ENCODE data around the gene SSH2. TPM values are rescaled to one million over a fixed set of nuclear protein-coding genes. Genes with fewer than 3 reads are reported as not detected.
"Not testable (repeated sequence)": the region's sequence is repeated elsewhere in the genome, so short reads cannot be mapped to it uniquely, and the experiment has no call there.

The SSH2 gene
- total RNA-seq, 1 experiment from 2014 or later: 2.8 TPM

- H3K36me3 ChIP-seq: 0 out of 2 replicates have a peak, but pooled peaks cover 2% of the 10 kb centered on the region
- DNase-seq: no peak
- H3K4me3 ChIP-seq: no peak overlapping the region
- no peaks in the 10 kb centered on the region for H3K9me3 ChIP-seq
- H3K27me3 ChIP-seq: no peaks in the 10 kb centered on the region
Observed at GRCh38 chr17:29864615-29865014, 65.4 kb downstream of the SSH2 start.

GRCh38 chr17:29864123-29864522 lies 65.9 kb downstream of the SSH2 start:
- not testable (repeated sequence) for H3K27me3 ChIP-seq, H3K9me3 ChIP-seq, DNase-seq, H3K4me3 ChIP-seq, H3K36me3 ChIP-seq

DNA sequence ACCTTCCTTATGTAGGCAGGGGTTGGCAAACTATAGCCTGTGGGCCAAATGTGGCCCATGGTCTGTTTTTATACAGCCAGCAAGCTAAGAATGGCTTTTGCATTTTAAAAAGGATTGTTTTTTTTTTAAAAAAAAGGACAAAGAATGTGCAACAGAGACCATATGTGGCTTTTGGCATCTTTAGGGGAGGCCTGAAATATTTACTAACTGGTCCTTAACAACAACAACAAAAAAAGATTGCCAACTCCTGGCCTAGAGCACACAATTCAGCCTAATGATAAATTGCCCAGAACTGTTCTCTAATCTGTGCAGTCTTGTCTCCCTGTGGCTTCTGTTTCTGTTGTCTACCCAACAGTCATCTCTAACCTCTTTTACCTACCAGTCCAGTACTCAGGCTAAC lies 67.1 kb downstream of the SSH2 start:
- DNase-seq: no peak
- H3K36me3 ChIP-seq: 0 out of 2 replicates have a peak, but pooled peaks cover 5% of the 10 kb centered on the region
- no peaks in the 10 kb centered on the region for H3K9me3 ChIP-seq
- no peaks in the 10 kb centered on the region for H3K27me3 ChIP-seq
- no peak overlapping the region for H3K4me3 ChIP-seq

- no peaks in the 10 kb centered on the region for H3K27me3 ChIP-seq
- H3K4me3 ChIP-seq: no peak overlapping the region
- DNase-seq: no peak
- 0 out of 2 replicates have a peak, but pooled peaks cover 5% of the 10 kb centered on the region for H3K36me3 ChIP-seq
- H3K9me3 ChIP-seq: 0 out of 2 replicates have a peak, but pooled peaks cover 2% of the 10 kb centered on the region
Observed at GRCh38 chr17:29862127-29862526, 67.9 kb downstream of the SSH2 start.

- H3K4me3 ChIP-seq, H3K27me3 ChIP-seq, DNase-seq, H3K36me3 ChIP-seq, H3K9me3 ChIP-seq: not testable (repeated sequence)
Observed at GRCh38 chr17:29859445-29859844, 70.6 kb downstream of the SSH2 start.

DNA sequence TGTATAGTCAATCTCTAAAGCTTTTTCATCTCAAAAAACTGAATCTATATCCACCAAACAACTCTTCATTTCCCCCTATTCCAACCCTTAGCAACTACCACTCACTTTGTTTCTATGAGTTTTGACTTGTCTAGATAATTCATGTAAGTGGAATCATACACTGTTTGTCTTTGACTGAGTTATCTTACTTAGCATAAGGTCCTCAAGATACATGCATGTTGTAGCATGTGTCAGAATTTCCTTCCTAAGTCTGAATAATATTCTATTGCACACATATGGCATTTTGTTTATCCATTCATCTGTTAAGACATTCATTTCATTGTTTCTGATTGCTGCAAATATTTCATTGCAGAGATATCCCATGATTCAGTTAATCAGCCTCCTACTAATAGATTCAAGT lies 72.2 kb downstream of the SSH2 start:
- 0 out of 2 replicates have a peak, but pooled peaks cover 2% of the 10 kb centered on the region for H3K9me3 ChIP-seq

DNA sequence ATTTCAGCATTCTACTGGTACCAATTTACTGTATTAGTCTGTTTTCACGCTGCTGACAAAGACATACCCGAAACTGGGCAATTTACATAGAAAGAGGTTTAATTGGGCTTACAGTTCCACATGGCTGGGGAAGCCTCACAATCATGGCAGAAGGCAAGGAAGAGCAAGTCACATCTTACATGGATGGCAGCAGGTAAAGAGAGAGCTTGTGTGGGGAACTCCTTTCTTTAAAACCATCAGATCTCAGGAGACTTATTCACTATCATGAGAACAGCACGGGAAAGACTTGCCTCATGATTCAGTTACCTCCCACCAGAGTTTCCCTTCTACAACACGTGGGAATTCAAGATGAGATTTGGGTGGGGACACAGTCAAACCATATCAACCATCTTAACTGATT lies 72.9 kb downstream of the SSH2 start:
- not testable (repeated sequence) for H3K4me3 ChIP-seq, DNase-seq, H3K9me3 ChIP-seq, H3K27me3 ChIP-seq, H3K36me3 ChIP-seq

More for the DNA sequence above, 72.2 kb downstream of the SSH2 start:
- DNase-seq: no peak
- Histone ChIP-seq H3K27me3 (no peaks in the 10 kb centered on the region), H3K36me3 (0 out of 2 replicates have a peak, but pooled peaks cover 5% of the 10 kb centered on the region), H3K4me3 (no peak overlapping the region)

DNA sequence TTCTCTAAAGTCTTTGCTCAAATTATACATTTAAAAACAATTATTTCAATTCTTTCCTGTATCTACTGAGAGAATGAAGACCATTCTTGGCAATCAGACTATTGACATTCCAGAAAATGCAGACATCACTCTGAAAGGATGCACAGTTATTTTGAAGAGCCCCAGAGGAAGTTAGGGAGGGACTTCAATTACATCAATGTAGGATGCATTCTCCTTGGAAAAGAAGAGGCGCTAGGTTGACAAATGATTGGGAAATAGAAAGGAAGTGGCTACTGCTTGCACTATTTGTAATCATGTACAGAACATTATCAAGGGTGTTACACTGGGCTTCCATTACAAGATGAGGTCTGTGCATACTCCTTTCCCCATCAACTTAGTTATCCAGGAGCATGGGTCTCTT lies 74.3 kb downstream of the SSH2 start:
- no peak for DNase-seq
- Histone ChIP-seq H3K27me3 (no peaks in the 10 kb centered on the region), H3K9me3 (0 out of 2 replicates have a peak, but pooled peaks cover 2% of the 10 kb centered on the region), H3K36me3 (0 out of 2 replicates have a peak, but pooled peaks cover 3% of the 10 kb centered on the region), H3K4me3 (no peak overlapping the region)

DNA sequence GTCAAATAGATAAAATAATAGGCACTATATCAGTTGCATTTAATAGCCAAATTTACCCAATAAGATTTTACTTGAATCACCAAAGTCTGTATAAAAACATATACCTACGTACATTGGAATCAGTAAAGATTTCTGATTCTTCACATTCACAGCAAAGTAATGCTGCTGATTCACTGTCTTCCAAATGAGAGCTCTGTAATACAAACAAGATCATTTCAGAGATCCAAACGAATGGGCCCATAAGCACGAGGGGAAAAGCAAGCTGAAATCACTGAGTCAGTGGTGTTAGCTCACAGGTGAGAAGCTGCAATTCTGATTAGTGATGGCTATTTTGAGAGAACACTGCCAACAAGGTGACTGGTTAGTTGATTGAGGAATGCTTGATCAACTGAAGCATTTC lies 81.3 kb downstream of the SSH2 start:
- Histone ChIP-seq H3K4me3 (no peak overlapping the region), H3K9me3 (no peaks in the 10 kb centered on the region), H3K36me3 (peaks cover 3% of the 10 kb centered on the region; the same call in 1 of the 2 replicates), H3K27me3 (no peaks in the 10 kb centered on the region)
- DNase-seq: no peak

DNA sequence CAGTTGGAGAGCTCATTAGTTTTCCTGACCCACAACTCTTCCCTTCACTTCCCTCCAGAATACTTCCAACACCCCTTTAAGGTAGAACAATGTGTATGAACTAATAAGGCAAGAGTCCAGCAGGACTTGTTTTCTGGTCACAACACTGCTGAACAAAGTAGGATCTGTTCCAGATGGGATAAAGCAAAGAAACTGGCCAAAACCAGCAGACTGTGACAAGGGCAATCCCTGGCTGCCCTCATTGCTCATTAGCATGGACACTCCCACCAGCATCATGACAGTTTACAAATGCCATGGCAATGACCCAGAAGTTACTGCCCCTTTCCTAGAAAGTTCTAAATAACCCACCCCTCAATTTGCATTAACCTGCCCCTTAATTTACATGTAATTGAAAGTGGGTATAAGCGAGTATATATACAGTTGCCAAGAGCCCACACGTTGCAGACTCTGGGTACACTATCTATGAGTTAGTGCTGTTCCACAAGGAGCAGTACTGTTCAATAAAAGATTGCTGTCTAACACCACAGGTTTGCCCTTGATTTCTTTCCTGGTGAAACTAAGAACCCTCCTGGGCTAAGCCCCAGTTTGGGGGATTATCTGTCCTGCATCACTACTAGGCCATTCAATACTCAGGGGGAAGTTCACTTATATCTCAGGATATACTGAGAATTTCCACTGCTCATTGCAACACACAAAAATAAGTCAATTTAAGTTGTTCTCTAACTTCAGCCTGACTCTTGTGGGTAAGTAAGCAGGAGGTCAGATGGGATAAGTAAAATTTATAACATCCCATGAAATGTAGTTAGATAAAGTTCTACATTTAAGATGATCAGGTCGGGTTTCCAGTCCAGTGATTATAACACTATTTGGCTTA lies 82.3 kb downstream of the SSH2 start:
- Histone ChIP-seq H3K4me3 (no peak overlapping the region), H3K27me3 (no peaks in the 10 kb centered on the region), H3K36me3 (peaks cover 3% of the 10 kb centered on the region; the same call in 1 of the 2 replicates), H3K9me3 (no peaks in the 10 kb centered on the region)
- no peak for DNase-seq

DNA sequence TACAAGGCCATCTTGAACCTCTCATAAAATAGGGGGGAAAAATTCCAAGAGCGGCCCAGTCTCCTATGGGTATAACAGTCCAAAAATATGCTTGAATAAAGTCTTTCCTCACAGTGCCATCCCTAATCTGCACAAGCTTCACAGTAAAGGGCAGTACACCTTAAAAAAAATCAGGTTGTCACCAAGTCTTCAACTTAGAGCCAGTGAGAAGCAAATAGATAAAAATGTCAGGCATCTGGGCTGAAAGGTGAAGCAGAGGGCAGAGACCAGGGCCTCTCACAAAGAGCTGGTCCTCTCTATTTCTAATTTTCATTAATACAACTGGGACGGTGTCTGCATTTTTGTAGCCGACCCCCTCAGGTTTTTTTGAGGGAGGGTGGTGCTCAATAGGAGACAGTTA lies 82.9 kb downstream of the SSH2 start:
- Histone ChIP-seq H3K4me3 (no peak overlapping the region), H3K9me3 (no peaks in the 10 kb centered on the region), H3K27me3 (no peaks in the 10 kb centered on the region), H3K36me3 (peaks cover 3% of the 10 kb centered on the region; the same call in 1 of the 2 replicates)
- no peak for DNase-seq

DNA sequence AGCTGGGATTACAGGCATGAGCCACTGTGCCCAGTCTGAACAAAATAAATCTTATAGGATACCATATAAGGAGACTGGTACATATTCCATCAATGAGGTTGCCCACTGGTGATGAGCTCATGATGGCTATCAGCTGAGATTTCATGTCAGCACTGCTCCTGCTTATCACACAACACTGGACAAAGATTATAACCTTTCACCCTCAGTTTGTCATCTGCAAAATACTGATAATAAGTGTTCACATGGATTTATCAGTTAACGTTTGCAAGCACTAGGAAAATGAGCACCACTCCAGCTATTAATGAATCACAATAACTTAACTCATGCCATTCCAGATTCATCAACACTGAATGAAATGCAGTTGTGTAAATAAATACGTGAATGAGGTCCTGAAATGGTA lies 83.7 kb downstream of the SSH2 start:
- Histone ChIP-seq H3K27me3 (no peaks in the 10 kb centered on the region), H3K9me3 (no peaks in the 10 kb centered on the region), H3K4me3 (no peak overlapping the region), H3K36me3 (peaks cover 3% of the 10 kb centered on the region; the same call in 1 of the 2 replicates)
- DNase-seq: no peak

- Histone ChIP-seq H3K27me3 (no peaks in the 10 kb centered on the region), H3K4me3 (no peak overlapping the region), H3K9me3 (no peaks in the 10 kb centered on the region), H3K36me3 (peaks cover 3% of the 10 kb centered on the region; the same call in 1 of the 2 replicates)
- DNase-seq: no peak
Observed at GRCh38 chr17:29844339-29845048, 85.5 kb downstream of the SSH2 start.

DNA sequence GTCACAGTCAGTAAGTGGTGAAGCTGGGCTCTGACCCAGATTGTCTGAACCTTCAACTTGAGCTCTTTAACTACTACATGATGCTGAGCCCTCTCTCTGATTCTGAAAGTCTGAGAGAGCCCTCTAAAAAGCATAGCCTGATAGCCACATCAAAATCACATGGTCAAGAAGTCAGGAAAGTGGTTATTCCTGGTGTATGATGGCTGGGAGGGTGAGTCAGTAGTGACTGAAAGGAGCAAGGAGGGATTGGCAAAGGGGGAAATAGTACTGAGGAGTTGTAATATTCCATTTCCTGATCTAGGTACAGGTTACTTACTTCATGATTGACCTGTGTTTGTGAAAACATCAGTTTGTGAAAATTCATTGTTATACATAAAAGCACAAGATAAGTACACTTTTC lies 89.1 kb downstream of the SSH2 start:
- no peak overlapping the region for H3K4me3 ChIP-seq
- no peaks in the 10 kb centered on the region for H3K27me3 ChIP-seq
- no peak for DNase-seq
- H3K36me3 ChIP-seq: no peaks in the 10 kb centered on the region
- no peaks in the 10 kb centered on the region for H3K9me3 ChIP-seq

DNA sequence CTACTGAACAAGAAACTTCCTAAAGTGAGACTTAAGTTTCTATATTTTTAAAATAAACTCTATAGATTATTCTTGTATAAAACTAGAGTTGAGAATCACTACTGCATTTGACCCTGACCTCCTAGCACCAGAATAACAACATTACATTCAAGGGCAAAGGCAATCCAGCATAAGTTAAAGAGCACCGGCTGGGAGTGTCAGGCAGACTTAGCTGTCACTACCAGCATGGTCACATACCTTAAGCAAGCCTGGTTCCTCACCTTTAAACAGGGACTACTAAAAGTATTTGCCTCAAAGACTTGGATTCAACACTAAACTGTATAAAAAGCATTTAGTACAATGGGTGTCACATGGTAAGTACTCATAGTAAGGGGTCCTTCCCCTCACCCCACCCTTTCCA lies 90.4 kb downstream of the SSH2 start:
- Histone ChIP-seq H3K4me3 (no peak overlapping the region), H3K9me3 (no peaks in the 10 kb centered on the region), H3K36me3 (no peaks in the 10 kb centered on the region), H3K27me3 (no peaks in the 10 kb centered on the region)
- DNase-seq: no peak

GRCh38 chr17:29838961-29839360 lies 91.1 kb downstream of the SSH2 start:
- H3K27me3 ChIP-seq: 0 out of 2 replicates have a peak, but pooled peaks cover 2% of the 10 kb centered on the region
- H3K9me3 ChIP-seq: no peaks in the 10 kb centered on the region
- DNase-seq: peak; percentile 9
- no peak overlapping the region for H3K4me3 ChIP-seq
- no peaks in the 10 kb centered on the region for H3K36me3 ChIP-seq

DNA sequence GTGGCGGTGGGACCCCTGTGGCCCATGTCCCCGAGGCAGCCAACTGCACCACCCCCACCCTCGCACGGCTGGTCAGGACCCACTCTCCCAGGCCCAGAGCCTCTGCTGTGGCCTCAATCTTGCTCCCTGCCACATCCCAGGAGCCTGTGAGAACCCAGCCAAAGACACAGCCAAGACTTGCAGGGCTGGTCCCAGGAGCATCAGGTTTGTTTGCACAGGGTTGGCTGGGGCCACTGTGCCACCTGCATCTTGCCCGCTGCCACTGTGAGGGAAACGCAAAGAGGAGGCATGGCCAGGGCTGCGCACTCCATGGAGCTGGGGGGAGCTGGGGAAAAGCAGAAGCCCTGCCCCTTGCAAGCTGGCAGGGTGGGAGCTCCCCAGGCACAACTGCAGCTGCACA lies 92.5 kb downstream of the SSH2 start:
- Histone ChIP-seq H3K9me3 (no peaks in the 10 kb centered on the region), H3K4me3 (no peak overlapping the region), H3K27me3 (0 out of 2 replicates have a peak, but pooled peaks cover 2% of the 10 kb centered on the region), H3K36me3 (no peaks in the 10 kb centered on the region)
- DNase-seq: no peak

Data from MG63 (cell line).